ENCODE data around the gene CCIN.
"Not testable (repeated sequence)": the region's sequence is repeated elsewhere in the genome, so short reads cannot be mapped to it uniquely, and the experiment has no call there.

CCIN gene

DNA sequence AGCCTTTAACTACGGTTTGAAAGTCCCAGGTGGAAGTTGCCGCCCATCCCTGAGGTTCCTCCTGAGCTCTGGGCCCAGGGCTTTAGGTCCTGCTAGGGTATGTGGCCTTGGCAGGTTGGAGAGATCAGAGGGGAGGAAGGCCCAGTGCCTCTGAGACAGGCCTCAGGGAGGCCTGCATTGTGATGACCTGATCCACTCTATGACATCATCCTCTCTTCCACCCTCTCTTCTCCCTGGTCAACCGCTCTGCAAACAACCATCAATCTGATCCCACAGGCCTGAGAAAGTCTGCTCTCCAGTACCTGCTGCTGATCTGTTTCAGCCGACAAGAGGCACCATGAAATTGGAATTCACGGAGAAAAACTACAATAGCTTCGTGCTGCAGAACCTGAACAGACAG, at the start of gene CCIN:
Gene CCIN, plus strand, starts transcription at position 223 of the 400 bp plus-strand sequence. Its CDS starts 115 bp downstream, at position 338.
- no peaks in the 10 kb centered on the region for H3K9me3 Mint-ChIP-seq
- ATAC-seq (no peak), DNase-seq (no peak)
- H3K36me3 Mint-ChIP-seq (ENCODE audit: low read depth): no peaks in the 10 kb centered on the region
- peaks cover 6% of the 10 kb centered on the region for H3K4me1 Mint-ChIP-seq
- H3K27ac Mint-ChIP-seq: no peak within 1 kb of the TSS
- H3K4me3 Mint-ChIP-seq: no peak within 1 kb of the TSS
- no peaks in the 10 kb centered on the region for H3K27me3 Mint-ChIP-seq

DNA sequence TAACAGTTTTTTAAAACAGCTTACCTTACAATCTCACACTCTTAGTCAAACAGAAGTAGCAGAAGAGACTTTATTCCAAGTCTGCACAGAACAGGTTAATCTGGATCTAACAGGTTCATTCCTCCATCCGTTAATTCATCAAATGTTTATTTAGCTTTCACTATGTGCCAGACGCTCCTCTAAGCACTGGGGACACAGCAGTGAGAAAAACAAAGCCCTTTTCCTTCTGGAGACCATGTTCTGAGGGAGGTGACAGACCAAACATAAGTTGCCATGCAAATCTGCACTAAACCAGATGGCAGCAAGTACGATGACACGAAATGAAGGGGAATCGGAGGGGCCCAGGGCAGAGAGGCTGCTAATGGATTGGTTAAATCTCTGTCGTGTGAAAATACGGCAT, 49.7 kb upstream of the CCIN start:
- Mint-ChIP-seq H3K4me1 (no peaks in the 10 kb centered on the region), H3K27me3 (no peaks in the 10 kb centered on the region), H3K9me3 (no peaks in the 10 kb centered on the region), H3K4me3 (no peak overlapping the region), H3K36me3 (ENCODE audit: low read depth) (peaks cover 1% of the 10 kb centered on the region), H3K27ac (no peak overlapping the region)
- DNase-seq (no peak), ATAC-seq (no peak)

DNA sequence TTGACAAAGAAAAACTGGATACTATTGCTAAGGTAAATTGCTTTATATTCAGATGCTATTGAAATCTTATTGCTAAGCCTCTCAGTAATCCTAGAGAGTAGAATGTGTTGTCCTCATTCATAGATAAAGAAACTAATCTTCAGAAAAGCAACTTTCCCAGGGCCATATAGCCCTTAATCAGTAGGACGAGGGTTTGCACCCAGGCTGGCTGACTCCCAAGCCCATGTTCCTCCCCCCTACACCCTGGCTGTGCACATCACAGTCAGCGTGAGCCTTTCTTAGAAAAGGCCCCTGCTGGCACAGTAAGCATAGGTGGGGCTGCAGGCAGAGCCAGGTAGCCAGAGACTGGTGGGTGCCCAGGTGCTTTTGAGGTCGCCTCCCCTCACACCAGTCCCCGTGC, 48.5 kb upstream of the CCIN start:
- no peak overlapping the region for H3K27ac Mint-ChIP-seq
- no peak overlapping the region for H3K4me3 Mint-ChIP-seq
- peaks cover 1% of the 10 kb centered on the region for H3K36me3 Mint-ChIP-seq (ENCODE audit: low read depth)
- H3K4me1 Mint-ChIP-seq: peaks cover 6% of the 10 kb centered on the region
- H3K9me3 Mint-ChIP-seq: no peaks in the 10 kb centered on the region
- DNase-seq (no peak), ATAC-seq (no peak)
- no peaks in the 10 kb centered on the region for H3K27me3 Mint-ChIP-seq

DNA sequence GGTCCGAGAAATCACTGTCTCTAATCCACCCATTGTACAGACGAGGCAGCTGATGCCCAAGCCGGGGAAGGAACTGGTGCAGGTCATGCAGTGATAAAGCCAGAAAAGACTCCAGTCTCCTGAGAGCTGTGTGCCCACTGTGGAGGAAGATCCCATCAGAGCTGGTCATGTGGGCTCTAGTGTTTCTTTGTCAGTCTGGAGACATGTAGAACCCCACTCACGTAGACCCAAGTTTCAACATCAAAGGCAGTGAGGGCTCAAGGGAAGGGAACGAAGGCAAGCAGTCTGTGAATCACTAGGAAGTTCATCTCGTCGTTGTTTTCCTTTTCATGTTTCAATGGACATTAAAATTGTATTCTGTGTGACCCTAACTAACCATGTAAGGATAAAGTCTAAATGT, 47.2 kb upstream of the CCIN start:
- no peak overlapping the region for H3K27ac Mint-ChIP-seq
- H3K9me3 Mint-ChIP-seq: no peaks in the 10 kb centered on the region
- no peak overlapping the region for H3K4me3 Mint-ChIP-seq

DNA sequence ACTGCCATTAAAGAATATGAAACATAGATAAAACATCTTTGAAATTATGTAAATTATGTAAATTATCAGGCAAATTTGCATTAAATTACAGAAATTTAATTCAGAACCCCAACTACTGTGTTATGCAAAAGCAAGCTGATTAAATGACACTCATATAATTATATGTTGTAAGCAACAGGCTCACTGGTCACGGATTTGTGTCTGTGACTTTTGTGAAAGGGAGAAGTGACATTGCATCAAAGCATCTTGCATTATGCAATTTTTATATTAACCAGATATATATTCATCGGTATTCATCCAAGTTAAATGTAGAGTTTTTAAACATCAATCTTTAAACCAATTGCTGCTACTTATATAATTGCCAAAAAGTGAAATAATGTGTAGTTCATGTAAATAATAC, 45.7 kb upstream of the CCIN start:
- H3K27me3 Mint-ChIP-seq: no peaks in the 10 kb centered on the region
- no peak overlapping the region for H3K27ac Mint-ChIP-seq
- peaks cover 1% of the 10 kb centered on the region for H3K36me3 Mint-ChIP-seq (ENCODE audit: low read depth)
- peaks cover 18% of the 10 kb centered on the region for H3K4me1 Mint-ChIP-seq
- no peak overlapping the region for H3K4me3 Mint-ChIP-seq
- no peaks in the 10 kb centered on the region for H3K9me3 Mint-ChIP-seq
- DNase-seq (no peak), ATAC-seq (no peak)

More for the DNA sequence above, 47.2 kb upstream of the CCIN start:
- ATAC-seq (no peak), DNase-seq (no peak)
- no peaks in the 10 kb centered on the region for H3K27me3 Mint-ChIP-seq
- H3K36me3 Mint-ChIP-seq (ENCODE audit: low read depth): peaks cover 1% of the 10 kb centered on the region
- H3K4me1 Mint-ChIP-seq: peaks cover 6% of the 10 kb centered on the region

DNA sequence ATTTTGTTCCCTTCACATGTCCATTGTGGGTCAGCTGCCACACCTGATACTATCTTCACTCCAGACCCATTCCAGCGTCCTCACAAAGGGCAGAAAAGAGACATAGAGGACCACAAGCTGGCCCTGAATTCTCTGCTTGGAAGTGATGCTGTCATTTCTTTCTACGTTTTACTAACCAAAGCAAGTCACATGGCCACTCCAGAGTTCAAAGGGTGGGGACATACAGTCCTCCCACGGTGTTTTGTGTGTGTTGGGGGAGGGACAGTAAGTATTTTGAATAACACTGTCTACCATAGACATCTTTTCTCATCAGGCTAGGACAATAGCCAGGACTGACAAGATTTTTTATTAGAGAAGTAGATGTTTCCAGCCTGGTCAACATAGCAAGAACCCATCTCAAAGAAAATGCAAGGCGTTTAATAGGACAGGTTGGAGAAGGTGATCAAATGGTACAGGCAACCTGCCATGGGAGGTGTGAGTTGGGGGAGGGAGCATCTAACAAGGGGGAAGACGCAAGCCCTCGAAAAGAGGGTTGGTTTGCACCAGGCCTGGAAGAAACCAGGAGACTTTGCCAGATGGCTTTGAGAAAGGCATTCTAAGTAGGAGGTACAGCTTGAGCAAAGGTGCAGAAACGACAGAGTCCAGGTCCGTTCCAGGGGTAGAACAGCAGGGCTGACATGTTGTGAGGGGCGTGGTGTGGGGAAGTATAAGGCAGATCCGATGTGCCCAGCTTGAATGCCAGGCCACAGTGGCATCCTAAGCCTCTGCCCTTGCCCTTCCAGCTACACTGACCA, 43.9 kb upstream of the CCIN start:
- ATAC-seq (no peak), DNase-seq (no peak)
- H3K27me3 Mint-ChIP-seq: no peaks in the 10 kb centered on the region
- H3K4me3 Mint-ChIP-seq: no peak overlapping the region
- H3K4me1 Mint-ChIP-seq: peaks cover 19% of the 10 kb centered on the region
- H3K36me3 Mint-ChIP-seq (ENCODE audit: low read depth): no peaks in the 10 kb centered on the region
- no peaks in the 10 kb centered on the region for H3K9me3 Mint-ChIP-seq
- H3K27ac Mint-ChIP-seq: no peak overlapping the region

DNA sequence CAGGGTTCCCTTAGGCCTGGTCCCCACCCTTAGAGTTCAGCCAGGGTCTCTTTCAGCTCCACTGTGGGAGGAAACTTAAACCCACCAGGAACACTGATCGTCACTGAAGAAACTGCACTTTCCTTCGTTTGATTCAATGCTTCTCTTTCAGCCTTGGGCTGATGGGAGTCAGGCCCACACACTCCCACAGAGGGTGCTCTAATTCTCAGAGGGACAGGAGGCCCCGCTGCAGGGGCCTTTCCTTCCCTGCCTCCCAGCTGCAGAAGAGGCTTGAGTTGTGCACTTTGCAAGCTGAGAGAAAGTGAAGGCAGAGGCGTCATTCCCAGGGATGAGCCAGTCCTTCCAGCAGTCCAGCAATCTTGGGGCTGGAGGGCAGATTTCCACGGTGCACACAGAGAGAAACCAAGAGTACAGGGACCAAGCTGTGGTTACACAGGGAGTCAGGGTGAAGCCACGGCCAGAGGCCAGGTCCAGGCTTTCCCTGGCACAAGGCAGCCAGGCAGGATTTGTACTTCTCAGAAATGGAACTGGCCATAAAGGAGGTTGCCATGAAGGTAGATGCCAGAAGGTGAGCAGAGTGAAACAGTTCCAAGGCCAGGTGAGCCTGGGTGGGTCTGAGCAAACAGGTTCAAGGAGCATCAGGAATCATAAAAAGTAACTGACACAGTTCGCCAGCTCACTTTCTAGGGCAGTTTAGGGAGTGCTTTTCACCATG, 43.0 kb upstream of the CCIN start:
- no peak overlapping the region for H3K27ac Mint-ChIP-seq
- no peak for ATAC-seq
- no peaks in the 10 kb centered on the region for H3K27me3 Mint-ChIP-seq
- H3K36me3 Mint-ChIP-seq (ENCODE audit: low read depth): no peaks in the 10 kb centered on the region
- H3K4me1 Mint-ChIP-seq: peaks cover 19% of the 10 kb centered on the region
- DNase-seq: no peak
- no peaks in the 10 kb centered on the region for H3K9me3 Mint-ChIP-seq
- H3K4me3 Mint-ChIP-seq: no peak overlapping the region

DNA sequence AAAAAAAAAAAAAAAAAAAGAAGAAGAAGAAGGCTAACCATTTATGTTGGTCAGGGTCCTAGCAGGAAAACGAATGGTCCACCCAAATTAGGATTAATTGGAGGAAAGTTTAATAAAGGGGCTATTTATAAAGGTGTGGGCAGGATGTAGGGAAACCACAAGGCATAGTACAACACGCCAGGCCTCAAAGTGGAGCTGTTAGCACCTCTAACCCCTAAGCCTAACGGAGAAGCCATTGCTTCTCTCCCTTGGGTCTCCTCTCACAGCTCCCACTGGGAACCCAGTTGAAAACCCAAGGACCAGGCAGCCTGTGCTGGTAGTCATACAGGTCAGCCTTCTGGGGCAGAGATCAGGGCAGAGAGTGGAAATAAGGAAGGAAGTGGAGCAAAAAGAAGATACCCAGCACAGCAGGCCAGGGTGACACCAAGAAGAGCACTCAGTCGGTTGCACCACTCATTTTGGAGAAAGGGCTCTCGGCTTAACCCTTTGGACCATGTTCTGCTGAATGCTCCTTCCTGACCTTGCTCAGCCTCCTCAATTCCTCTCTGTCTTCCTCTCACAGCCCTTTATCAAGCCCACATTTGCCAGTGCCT, 41.4 kb upstream of the CCIN start:
- Mint-ChIP-seq H3K4me3 (no peak overlapping the region), H3K27ac (no peak overlapping the region), H3K27me3 (no peaks in the 10 kb centered on the region), H3K36me3 (ENCODE audit: low read depth) (no peaks in the 10 kb centered on the region), H3K9me3 (no peaks in the 10 kb centered on the region), H3K4me1 (peaks cover 19% of the 10 kb centered on the region)
- no peak for ATAC-seq
- DNase-seq: no peak

DNA sequence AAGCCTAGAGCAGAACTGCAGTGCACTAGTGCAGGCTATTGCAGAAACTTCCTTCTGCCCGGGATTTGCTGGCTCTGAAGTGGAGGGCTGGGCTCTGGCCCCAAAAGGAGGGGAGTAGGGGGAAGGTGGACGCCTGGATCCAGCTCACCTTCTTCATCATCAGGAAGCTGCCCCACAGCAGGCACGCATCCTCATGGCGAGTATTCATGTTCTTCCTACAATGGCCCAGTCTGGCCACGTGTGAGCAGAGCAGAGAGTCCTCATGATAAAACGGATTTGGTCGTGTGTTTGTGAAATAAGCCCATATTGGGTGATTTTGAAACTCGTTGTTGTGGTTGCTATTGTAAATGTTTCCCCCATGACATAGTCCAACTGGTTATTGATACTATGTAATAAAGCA, 40.8 kb upstream of the CCIN start:
- Mint-ChIP-seq H3K27ac (no peak overlapping the region), H3K4me3 (no peak overlapping the region), H3K27me3 (no peaks in the 10 kb centered on the region), H3K9me3 (no peaks in the 10 kb centered on the region), H3K36me3 (ENCODE audit: low read depth) (no peaks in the 10 kb centered on the region), H3K4me1 (peaks cover 19% of the 10 kb centered on the region)
- ATAC-seq (no peak), DNase-seq (no peak)

DNA sequence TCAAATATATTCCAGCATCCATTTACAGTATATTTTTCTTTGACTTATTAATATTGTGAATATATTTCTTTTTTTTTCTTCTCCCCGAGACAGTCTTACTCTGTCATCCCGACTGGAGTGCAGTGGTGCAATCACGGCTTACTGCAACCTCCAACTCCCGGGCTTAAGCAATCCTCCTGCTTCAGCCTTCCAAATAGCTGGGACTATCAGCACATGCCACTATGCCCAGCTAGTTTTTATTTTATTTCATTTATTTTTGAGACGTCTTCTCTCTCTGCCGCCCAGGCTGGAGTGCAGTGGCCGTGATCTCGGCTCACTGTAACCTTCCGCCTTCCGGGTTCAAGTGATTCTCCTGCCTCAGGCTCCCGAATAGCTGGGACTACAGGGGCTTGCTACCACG, 40.0 kb upstream of the CCIN start:
- Mint-ChIP-seq H3K36me3 (ENCODE audit: low read depth) (no peaks in the 10 kb centered on the region), H3K9me3 (no peaks in the 10 kb centered on the region), H3K4me3 (no peak overlapping the region), H3K27ac (no peak overlapping the region), H3K4me1 (peaks cover 19% of the 10 kb centered on the region), H3K27me3 (no peaks in the 10 kb centered on the region)
- ATAC-seq: no peak
- no peak for DNase-seq

DNA sequence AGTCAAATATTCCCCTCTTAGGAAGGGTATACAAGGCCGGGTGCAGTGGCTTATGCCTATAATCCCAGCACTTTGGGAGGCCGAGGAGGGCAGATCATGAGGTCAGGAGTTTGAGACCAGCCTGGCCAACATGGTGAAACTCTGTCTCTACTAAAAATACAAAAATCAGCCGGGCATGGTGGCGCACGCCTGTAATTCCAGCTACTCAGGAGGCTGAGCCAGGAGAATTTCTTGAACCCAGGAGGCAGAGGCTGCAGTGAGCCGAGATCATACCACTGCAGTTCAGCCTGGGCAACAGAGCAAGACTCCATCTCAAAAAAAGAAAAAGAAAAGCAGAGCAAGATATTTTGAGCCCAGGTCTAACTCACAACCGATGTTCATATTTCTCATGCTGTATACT, 37.5 kb upstream of the CCIN start:
- not testable (repeated sequence) for DNase-seq; H3K4me3 Mint-ChIP-seq; ATAC-seq; H3K27me3 Mint-ChIP-seq; H3K27ac Mint-ChIP-seq; H3K36me3 Mint-ChIP-seq (ENCODE audit: low read depth); H3K9me3 Mint-ChIP-seq
- H3K4me1 Mint-ChIP-seq: peaks cover 20% of the 10 kb centered on the region

DNA sequence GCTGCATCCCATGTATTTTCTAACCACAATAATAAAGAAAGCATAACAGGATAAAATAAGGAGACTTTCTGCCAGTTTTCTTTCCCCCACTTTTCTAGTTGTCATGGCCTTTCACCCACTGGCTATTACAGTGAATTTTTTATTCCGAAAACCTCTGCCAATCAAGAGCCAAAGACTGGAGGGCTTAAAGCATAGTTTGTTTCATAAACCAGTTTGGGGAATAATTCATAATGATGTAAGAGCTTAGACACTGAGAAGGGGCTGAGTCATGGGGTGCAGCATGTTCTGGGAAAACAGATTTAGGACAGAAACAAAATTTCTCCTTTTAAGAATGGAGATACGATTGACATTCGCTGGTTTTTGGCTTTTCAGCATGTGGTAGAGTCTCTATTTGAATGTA, 37.1 kb upstream of the CCIN start:
- Mint-ChIP-seq H3K4me1 (peaks cover 21% of the 10 kb centered on the region), H3K36me3 (ENCODE audit: low read depth) (no peaks in the 10 kb centered on the region), H3K4me3 (no peak overlapping the region), H3K27me3 (peaks cover 3% of the 10 kb centered on the region), H3K9me3 (no peaks in the 10 kb centered on the region), H3K27ac (no peak overlapping the region)
- ATAC-seq (no peak), DNase-seq (no peak)

DNA sequence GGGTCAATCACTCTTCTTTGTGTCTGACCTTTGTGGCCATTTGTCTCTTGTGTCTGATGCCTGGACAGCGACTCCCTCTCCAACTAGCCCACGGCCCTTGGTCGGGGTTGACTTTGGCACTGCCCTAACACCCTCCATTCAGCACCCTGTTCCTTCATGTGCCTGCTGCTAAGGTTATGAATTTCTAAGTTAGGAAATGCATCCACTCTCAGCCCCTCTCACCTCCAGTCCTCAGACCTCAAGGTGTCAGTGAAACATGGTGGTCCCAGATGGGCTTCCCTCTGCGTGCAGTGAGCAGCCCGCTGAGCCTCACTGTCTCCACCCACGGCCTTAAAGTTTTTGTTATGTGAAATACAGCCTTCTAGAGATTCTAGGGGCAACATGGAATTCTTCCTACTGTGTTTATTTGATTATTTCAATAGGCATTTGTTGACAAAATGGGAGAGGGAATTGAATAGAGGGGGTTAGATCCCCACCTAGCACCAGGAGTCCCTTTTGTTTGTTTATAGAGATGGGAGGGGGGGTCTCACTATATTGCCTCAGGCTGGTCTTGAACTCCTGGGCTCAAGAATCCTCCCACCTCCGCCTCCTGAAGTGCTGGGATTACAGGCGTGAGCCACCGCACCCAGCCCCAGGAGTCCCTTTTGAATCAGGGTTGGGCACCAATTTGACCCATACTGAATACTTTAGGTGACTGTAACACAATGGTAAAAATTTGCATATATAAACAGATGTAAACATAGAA, 34.3 kb upstream of the CCIN start:
- Mint-ChIP-seq H3K27ac (no peak overlapping the region), H3K9me3 (no peaks in the 10 kb centered on the region), H3K27me3 (peaks cover 6% of the 10 kb centered on the region), H3K36me3 (ENCODE audit: low read depth) (no peaks in the 10 kb centered on the region), H3K4me1 (peaks cover 35% of the 10 kb centered on the region), H3K4me3 (peak overlapping the region; percentile 51)
- ATAC-seq: no peak
- no peak for DNase-seq

DNA sequence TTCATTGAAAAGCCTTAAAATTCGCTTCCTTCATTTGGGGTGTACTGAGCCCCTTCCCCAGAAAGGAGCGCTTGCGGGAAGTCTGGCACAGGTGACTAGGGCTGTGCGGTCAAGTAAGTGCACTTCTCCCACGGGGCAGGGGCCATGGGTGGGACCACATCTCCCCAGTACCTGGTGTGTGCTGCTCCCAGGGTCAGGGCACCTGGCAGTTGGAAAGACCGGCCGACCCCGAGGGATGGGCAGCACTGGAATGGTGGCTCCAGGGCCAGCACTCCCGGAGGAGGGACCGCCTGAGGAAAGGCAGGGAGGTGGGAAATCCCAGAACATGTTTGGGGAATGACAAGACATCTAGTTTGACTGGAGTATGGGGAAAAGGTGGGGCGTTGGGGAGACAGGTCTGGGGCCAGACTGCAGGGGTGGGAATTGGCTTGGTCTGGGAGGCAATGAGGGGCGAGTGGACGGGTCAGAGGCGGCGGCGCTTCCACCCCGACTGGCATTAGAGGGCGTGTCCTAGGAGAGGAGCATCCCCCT, 33.4 kb upstream of the CCIN start:
- no peak for ATAC-seq
- no peak for DNase-seq
- Mint-ChIP-seq H3K4me3 (peak overlapping the region; percentile 51), H3K27ac (no peak overlapping the region), H3K36me3 (ENCODE audit: low read depth) (no peaks in the 10 kb centered on the region), H3K27me3 (peaks cover 6% of the 10 kb centered on the region), H3K9me3 (no peaks in the 10 kb centered on the region), H3K4me1 (peaks cover 43% of the 10 kb centered on the region)

Measured in activated naive CD8-positive, alpha-beta T cell treated with anti-CD3 and anti-CD28 coated beads, Interleukin-2, amount 50 U/mL, for 24 hours (primary cell).